IPS DF 19.7 (cell line): ENCODE results near the gene SGTB.
"Not testable (repeated sequence)": the region's sequence is repeated elsewhere in the genome, so short reads cannot be mapped to it uniquely, and the experiment has no call there.

Experiments
- DNase-seq: peaks from one replicate; pipeline ENCODE4 v3.0.0-alpha.2; 2013; ENCODE audit warnings: low read depth, low spot score

Gene SGTB

GRCh38 chr5:65734921-65735320 is 13.0 kb upstream of the SGTB start:
- no peak for DNase-seq

GRCh38 chr5:65734196-65734775 is 12.4 kb upstream of the SGTB start:
- DNase-seq = not testable (repeated sequence)

- not testable (repeated sequence) for DNase-seq
These were observed 10.1 kb upstream of the SGTB start for GRCh38 chr5:65732046-65732445.

- DNase-seq = no peak
These were observed 9.0 kb upstream of the SGTB start for GRCh38 chr5:65730910-65731309.

GRCh38 chr5:65728218-65728617 is 6.3 kb upstream of the SGTB start:
- DNase-seq = no peak

- no peak for DNase-seq
These were observed 5.7 kb upstream of the SGTB start for GRCh38 chr5:65727491-65728156.

GRCh38 chr5:65722575-65723403 is 880 bp upstream of the SGTB start:
- no peak for DNase-seq

- no peak for DNase-seq
These were observed 724 bp downstream of the SGTB start for GRCh38 chr5:65721050-65721719.

- DNase-seq = no peak
These were observed 3.2 kb downstream of the SGTB start for GRCh38 chr5:65718576-65719310.

- DNase-seq = no peak
These were observed 13.8 kb downstream of the SGTB start for GRCh38 chr5:65708145-65708544.

GRCh38 chr5:65707663-65708062 is 14.2 kb downstream of the SGTB start:
- DNase-seq = no peak

- DNase-seq = no peak
These were observed 17.2 kb downstream of the SGTB start for GRCh38 chr5:65704621-65705239.

GRCh38 chr5:65702036-65702435 is 19.9 kb downstream of the SGTB start:
- no peak for DNase-seq

GRCh38 chr5:65699338-65699737 is 22.6 kb downstream of the SGTB start:
- no peak for DNase-seq

GRCh38 chr5:65696892-65697291 is 25.0 kb downstream of the SGTB start:
- DNase-seq = no peak

- DNase-seq = no peak
These were observed 26.0 kb downstream of the SGTB start for GRCh38 chr5:65695896-65696295.

- DNase-seq = no peak
These were observed 26.6 kb downstream of the SGTB start for GRCh38 chr5:65695162-65695755.

GRCh38 chr5:65693121-65693520 is 28.8 kb downstream of the SGTB start:
- DNase-seq = no peak

GRCh38 chr5:65682148-65682547 is 39.8 kb downstream of the SGTB start:
- no peak for DNase-seq

- not testable (repeated sequence) for DNase-seq
These were observed 45.9 kb downstream of the SGTB start for GRCh38 chr5:65676056-65676455.

- no peak for DNase-seq
These were observed 47.2 kb downstream of the SGTB start for GRCh38 chr5:65674749-65675148.
